Cardiac muscle cell (in vitro differentiated cells and primary cell): ENCODE data around the gene SNRK. TPM values are rescaled to one million over a fixed set of nuclear protein-coding genes. Genes with fewer than 3 reads are reported as not detected.

Experiments
- DNase-seq, 2 donors: peaks; one replicate each; pipeline versions ENCODE4 v3.0.0 to v3.0.0-alpha.2; 2010 to 2017; ENCODE audit warnings: low read depth in 1 of 2, low spot score in 1 of 2
- H3K27ac ChIP-seq: fragments of 200-600 bp; sonication (generic); 2 replicates; pipeline ENCODE4 v1.5.1; 2016
- H3K27me3 ChIP-seq: fragments of 200-600 bp; sonication (generic); 2 replicates; pipeline ENCODE4 v1.6.0; 2016; ENCODE audit warnings: control low read depth
- H3K36me3 ChIP-seq: fragments of 200-600 bp; sonication (generic); 2 replicates; pipeline ENCODE4 v1.5.1; 2016; ENCODE audit warnings: control low read depth
- H3K4me1 ChIP-seq: fragments of 200-600 bp; sonication (generic); 2 replicates; pipeline ENCODE4 v1.8.1; 2017; ENCODE audit warnings: low read depth, mild to moderate bottlenecking, mixed run types
- H3K4me3 ChIP-seq: fragments of 200-600 bp; sonication (generic); 2 replicates; pipeline ENCODE4 v1.5.1; 2016; ENCODE audit warnings: mild to moderate bottlenecking
- H3K9me3 ChIP-seq: fragments of 200-600 bp; sonication (generic); 2 replicates; pipeline ENCODE4 v1.5.1; 2017; ENCODE audit warnings: low read depth, mild to moderate bottlenecking, control low read depth
- CTCF ChIP-seq: IDR thresholded peaks from 2 replicates; pipeline ENCODE4 v1.5.1; 2012; ENCODE audit warnings: low read depth, mild to moderate bottlenecking, low read length
- polyA plus RNA-seq: library from polyadenylated mRNA; unstranded; fragments of >200 nt; fragmentation: Nextera tagmentation; extraction: Ambion mirVana; gene quantifications from 2 replicates; pipeline ENCODE4 v1.2.1, GENCODE V29; 2016
- total RNA-seq: library from RNA; depleted of rRNA; stranded (reverse); fragments of >200 nt; gene quantifications from 2 replicates; pipeline ENCODE4 v1.2.3, GENCODE V29; 2016

The SNRK gene
- total and polyA plus RNA-seq, 2 experiments from 2014 or later: 4.6 to 15.6 TPM

- H3K27me3 ChIP-seq: no peaks in the 10 kb centered on the region
- no peak for TF ChIP-seq CTCF
- no peak for DNase-seq
- H3K4me3 ChIP-seq: no peak overlapping the region
- no peak overlapping the region for H3K27ac ChIP-seq
- no peaks in the 10 kb centered on the region for H3K36me3 ChIP-seq
- no peaks in the 10 kb centered on the region for H3K4me1 ChIP-seq
- H3K9me3 ChIP-seq: no peaks in the 10 kb centered on the region
Observed at GRCh38 chr3:43257850-43258249, 28.5 kb upstream of the SNRK start.

- Histone ChIP-seq H3K36me3 (no peaks in the 10 kb centered on the region), H3K27ac (no peak overlapping the region)
- TF ChIP-seq CTCF: no peak
Observed at GRCh38 chr3:43259626-43260025, 26.7 kb upstream of the SNRK start.

GRCh38 chr3:43260412-43260811 is 25.9 kb upstream of the SNRK start:
- no peaks in the 10 kb centered on the region for H3K27me3 ChIP-seq
- H3K27ac ChIP-seq: no peak overlapping the region
- no peak for DNase-seq
- H3K4me3 ChIP-seq: no peak overlapping the region
- no peaks in the 10 kb centered on the region for H3K36me3 ChIP-seq
- TF ChIP-seq CTCF: no peak
- H3K4me1 ChIP-seq: no peaks in the 10 kb centered on the region
- no peaks in the 10 kb centered on the region for H3K9me3 ChIP-seq

More at GRCh38 chr3:43259626-43260025, 26.7 kb upstream of the SNRK start:
- Histone ChIP-seq H3K27me3 (no peaks in the 10 kb centered on the region), H3K4me1 (no peaks in the 10 kb centered on the region), H3K4me3 (no peak overlapping the region), H3K9me3 (no peaks in the 10 kb centered on the region)
- no peak for DNase-seq

GRCh38 chr3:43262194-43262593 is 24.1 kb upstream of the SNRK start:
- Histone ChIP-seq H3K27me3 (no peaks in the 10 kb centered on the region), H3K4me1 (no peaks in the 10 kb centered on the region), H3K4me3 (no peak overlapping the region), H3K9me3 (no peaks in the 10 kb centered on the region), H3K27ac (no peak overlapping the region), H3K36me3 (no peaks in the 10 kb centered on the region)
- TF ChIP-seq CTCF: no peak
- no peak for DNase-seq

- H3K36me3 ChIP-seq: no peaks in the 10 kb centered on the region
- no peak for DNase-seq
- TF ChIP-seq CTCF: no peak
- no peak overlapping the region for H3K4me3 ChIP-seq
- no peaks in the 10 kb centered on the region for H3K4me1 ChIP-seq
- no peak overlapping the region for H3K27ac ChIP-seq
- no peaks in the 10 kb centered on the region for H3K27me3 ChIP-seq
- no peaks in the 10 kb centered on the region for H3K9me3 ChIP-seq
Observed at GRCh38 chr3:43266451-43266850, 19.9 kb upstream of the SNRK start.

- H3K27ac ChIP-seq: no peak overlapping the region
- no peaks in the 10 kb centered on the region for H3K36me3 ChIP-seq
- no peaks in the 10 kb centered on the region for H3K9me3 ChIP-seq
- no peak overlapping the region for H3K4me3 ChIP-seq
- DNase-seq: no peak
- H3K4me1 ChIP-seq: no peaks in the 10 kb centered on the region
- TF ChIP-seq CTCF: no peak
- H3K27me3 ChIP-seq: no peaks in the 10 kb centered on the region
Observed at GRCh38 chr3:43266995-43267394, 19.3 kb upstream of the SNRK start.
